ENCODE data around the gene GRAP2.

GRAP2 gene

GRCh38 chr22:39958009-39958711 is 57.3 kb downstream of the GRAP2 start:
- Histone ChIP-seq H3K36me3 (ENCODE audit: insufficient read depth, low read length) (no peaks in the 10 kb centered on the region), H2AFZ (ENCODE audit: low read length, unreplicated experiment) (no peak overlapping the region), H3K27me3 (ENCODE audit: insufficient read depth, low read length) (no peaks in the 10 kb centered on the region), H3K4me1 (ENCODE audit: control insufficient read depth, insufficient read depth, low read length, unreplicated experiment) (peaks cover 14% of the 10 kb centered on the region), H3K4me3 (ENCODE audit: low read depth, low read length) (no peak overlapping the region), H3K27ac (ENCODE audit: low read depth, low read length) (no peak overlapping the region), H3K79me2 (ENCODE audit: control insufficient read depth, insufficient read depth, low read length, unreplicated experiment) (no peaks in the 10 kb centered on the region)

GRCh38 chr22:39958949-39959639 is 58.2 kb downstream of the GRAP2 start:
- Histone ChIP-seq H3K4me3 (ENCODE audit: low read depth, low read length) (no peak overlapping the region), H3K36me3 (ENCODE audit: insufficient read depth, low read length) (no peaks in the 10 kb centered on the region), H3K27me3 (ENCODE audit: insufficient read depth, low read length) (no peaks in the 10 kb centered on the region), H3K27ac (ENCODE audit: low read depth, low read length) (no peak overlapping the region), H3K79me2 (ENCODE audit: control insufficient read depth, insufficient read depth, low read length, unreplicated experiment) (no peaks in the 10 kb centered on the region), H2AFZ (ENCODE audit: low read length, unreplicated experiment) (no peak overlapping the region), H3K4me1 (ENCODE audit: control insufficient read depth, insufficient read depth, low read length, unreplicated experiment) (peaks cover 14% of the 10 kb centered on the region)

GRCh38 chr22:39959640-39960447 is 59.0 kb downstream of the GRAP2 start, which contains the start of gene TMA7B:
Gene TMA7B (plus strand): TSS chr22:39960397. CDS start chr22:39964375, 3,978 bp downstream.
- Histone ChIP-seq H3K36me3 (ENCODE audit: insufficient read depth, low read length) (no peaks in the 10 kb centered on the region), H3K27me3 (ENCODE audit: insufficient read depth, low read length) (no peaks in the 10 kb centered on the region), H3K4me1 (ENCODE audit: control insufficient read depth, insufficient read depth, low read length, unreplicated experiment) (peaks cover 14% of the 10 kb centered on the region), H3K79me2 (ENCODE audit: control insufficient read depth, insufficient read depth, low read length, unreplicated experiment) (no peaks in the 10 kb centered on the region), H3K4me3 (ENCODE audit: low read depth, low read length) (no peak within 1 kb of the TSS), H2AFZ (ENCODE audit: low read length, unreplicated experiment) (no peak within 1 kb of the TSS), H3K27ac (ENCODE audit: low read depth, low read length) (peak within 1 kb of the TSS; percentile 80)

GRCh38 chr22:39960791-39961746 is 60.2 kb downstream of the GRAP2 start:
- no peaks in the 10 kb centered on the region for H3K79me2 ChIP-seq (ENCODE audit: control insufficient read depth, insufficient read depth, low read length, unreplicated experiment)
- H2AFZ ChIP-seq (ENCODE audit: low read length, unreplicated experiment): no peak overlapping the region
- no peaks in the 10 kb centered on the region for H3K27me3 ChIP-seq (ENCODE audit: insufficient read depth, low read length)
- H3K4me3 ChIP-seq (ENCODE audit: low read depth, low read length): no peak overlapping the region
- H3K27ac ChIP-seq (ENCODE audit: low read depth, low read length): peak overlapping the region; percentile 80
- no peaks in the 10 kb centered on the region for H3K36me3 ChIP-seq (ENCODE audit: insufficient read depth, low read length)
- peaks cover 14% of the 10 kb centered on the region for H3K4me1 ChIP-seq (ENCODE audit: control insufficient read depth, insufficient read depth, low read length, unreplicated experiment)

GRCh38 chr22:39962071-39962470 is 61.2 kb downstream of the GRAP2 start:
- Histone ChIP-seq H3K4me3 (ENCODE audit: low read depth, low read length) (no peak overlapping the region), H3K36me3 (ENCODE audit: insufficient read depth, low read length) (no peaks in the 10 kb centered on the region), H3K27me3 (ENCODE audit: insufficient read depth, low read length) (no peaks in the 10 kb centered on the region), H3K79me2 (ENCODE audit: control insufficient read depth, insufficient read depth, low read length, unreplicated experiment) (no peaks in the 10 kb centered on the region), H2AFZ (ENCODE audit: low read length, unreplicated experiment) (no peak overlapping the region), H3K4me1 (ENCODE audit: control insufficient read depth, insufficient read depth, low read length, unreplicated experiment) (peaks cover 14% of the 10 kb centered on the region), H3K27ac (ENCODE audit: low read depth, low read length) (peak overlapping the region; percentile 80)

GRCh38 chr22:39965748-39966147 is 64.9 kb downstream of the GRAP2 start:
- no peak overlapping the region for H3K27ac ChIP-seq (ENCODE audit: low read depth, low read length)
- H3K36me3 ChIP-seq (ENCODE audit: insufficient read depth, low read length): no peaks in the 10 kb centered on the region
- H2AFZ ChIP-seq (ENCODE audit: low read length, unreplicated experiment): no peak overlapping the region

GRCh38 chr22:39966470-39966869 is 65.6 kb downstream of the GRAP2 start:
- Histone ChIP-seq H3K4me3 (ENCODE audit: low read depth, low read length) (no peak overlapping the region), H3K27ac (ENCODE audit: low read depth, low read length) (no peak overlapping the region), H3K4me1 (ENCODE audit: control insufficient read depth, insufficient read depth, low read length, unreplicated experiment) (no peaks in the 10 kb centered on the region), H3K79me2 (ENCODE audit: control insufficient read depth, insufficient read depth, low read length, unreplicated experiment) (no peaks in the 10 kb centered on the region), H3K27me3 (ENCODE audit: insufficient read depth, low read length) (peaks cover 2% of the 10 kb centered on the region; the same call in 1 of the 2 replicates), H3K36me3 (ENCODE audit: insufficient read depth, low read length) (no peaks in the 10 kb centered on the region), H2AFZ (ENCODE audit: low read length, unreplicated experiment) (no peak overlapping the region)

More at GRCh38 chr22:39965748-39966147, 64.9 kb downstream of the GRAP2 start:
- Histone ChIP-seq H3K27me3 (ENCODE audit: insufficient read depth, low read length) (no peaks in the 10 kb centered on the region), H3K4me1 (ENCODE audit: control insufficient read depth, insufficient read depth, low read length, unreplicated experiment) (no peaks in the 10 kb centered on the region), H3K79me2 (ENCODE audit: control insufficient read depth, insufficient read depth, low read length, unreplicated experiment) (no peaks in the 10 kb centered on the region), H3K4me3 (ENCODE audit: low read depth, low read length) (no peak overlapping the region)

GRCh38 chr22:39967103-39967829 is 66.4 kb downstream of the GRAP2 start:
- H3K36me3 ChIP-seq (ENCODE audit: insufficient read depth, low read length): no peaks in the 10 kb centered on the region
- H3K79me2 ChIP-seq (ENCODE audit: control insufficient read depth, insufficient read depth, low read length, unreplicated experiment): no peaks in the 10 kb centered on the region
- no peaks in the 10 kb centered on the region for H3K4me1 ChIP-seq (ENCODE audit: control insufficient read depth, insufficient read depth, low read length, unreplicated experiment)
- H3K4me3 ChIP-seq (ENCODE audit: low read depth, low read length): no peak overlapping the region
- no peak overlapping the region for H2AFZ ChIP-seq (ENCODE audit: low read length, unreplicated experiment)
- H3K27ac ChIP-seq (ENCODE audit: low read depth, low read length): no peak overlapping the region
- peaks cover 10% of the 10 kb centered on the region for H3K27me3 ChIP-seq (ENCODE audit: insufficient read depth, low read length)

- Histone ChIP-seq H3K79me2 (ENCODE audit: control insufficient read depth, insufficient read depth, low read length, unreplicated experiment) (no peaks in the 10 kb centered on the region), H3K27me3 (ENCODE audit: insufficient read depth, low read length) (peaks cover 20% of the 10 kb centered on the region), H3K4me3 (ENCODE audit: low read depth, low read length) (no peak overlapping the region), H3K36me3 (ENCODE audit: insufficient read depth, low read length) (no peaks in the 10 kb centered on the region), H3K4me1 (ENCODE audit: control insufficient read depth, insufficient read depth, low read length, unreplicated experiment) (no peaks in the 10 kb centered on the region), H2AFZ (ENCODE audit: low read length, unreplicated experiment) (no peak overlapping the region), H3K27ac (ENCODE audit: low read depth, low read length) (no peak overlapping the region)
These were observed 67.4 kb downstream of the GRAP2 start for GRCh38 chr22:39967996-39968972.

Data from ACC112 (cell line).